ENCODE results near the gene COL13A1.
A peak's percentile ranks its signal among the peaks of the same experiment; 100 is the strongest.

Gene COL13A1

GRCh38 chr10:69976795-69977546 is 175.3 kb downstream of the COL13A1 start:
- no peak for DNase-seq

DNA sequence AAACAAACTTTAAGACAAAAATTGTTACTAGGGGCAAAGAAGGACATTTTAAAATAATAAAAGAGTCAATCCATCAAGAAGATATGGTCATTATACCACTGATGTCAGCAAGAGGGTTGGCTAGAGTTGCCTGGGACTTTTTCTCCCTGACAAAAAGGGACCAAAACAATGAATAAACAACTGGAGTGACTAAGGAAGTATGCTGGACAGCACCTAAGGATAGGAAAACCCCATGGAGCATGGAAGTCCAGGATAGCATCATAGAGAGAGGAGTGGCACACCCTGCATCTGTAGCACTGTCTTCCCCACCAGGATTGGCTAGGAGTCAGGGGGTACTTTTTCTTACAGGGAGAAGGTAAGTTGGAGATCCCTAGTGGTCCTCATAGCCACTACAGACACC is 177.5 kb downstream of the COL13A1 start:
- no peak for DNase-seq

- DNase-seq, result no peak
These were observed 179.0 kb downstream of the COL13A1 start for GRCh38 chr10:69980672-69981071.

GRCh38 chr10:69988094-69988493 is 186.4 kb downstream of the COL13A1 start:
- DNase-seq, result no peak

GRCh38 chr10:69991151-69991550 is 189.4 kb downstream of the COL13A1 start:
- DNase-seq, result no peak

DNA sequence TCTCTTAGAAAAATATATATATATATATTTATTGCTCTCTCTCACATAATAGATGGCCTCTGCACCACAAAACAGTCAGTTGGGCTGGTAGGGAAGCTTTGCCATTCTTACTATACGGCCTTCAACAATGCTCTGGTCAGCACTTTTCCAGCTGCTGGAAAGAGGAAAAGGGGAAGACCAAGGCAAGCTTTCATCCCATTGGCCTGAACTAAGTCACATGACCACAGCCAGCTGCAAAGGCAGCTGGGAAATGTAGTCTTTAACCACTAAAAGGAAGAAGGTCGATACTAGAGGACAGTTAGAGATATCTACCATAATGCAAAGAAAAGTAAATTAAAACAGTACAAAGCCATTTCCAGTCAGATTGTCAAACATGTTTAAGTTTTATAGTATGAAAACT is 192.6 kb downstream of the COL13A1 start:
- DNase-seq, result peak; percentile 36

- no peak for DNase-seq
These were observed 194.9 kb downstream of the COL13A1 start for GRCh38 chr10:69996611-69997010.

- DNase-seq, result no peak
These were observed 198.6 kb downstream of the COL13A1 start for GRCh38 chr10:70000262-70000661.

- no peak for DNase-seq
These were observed 205.6 kb downstream of the COL13A1 start for GRCh38 chr10:70007116-70007820.
